HFFc6 (cell line): ENCODE measurements around the gene ERGIC3. TPM values are rescaled to one million over a fixed set of nuclear protein-coding genes. Genes with fewer than 3 reads are reported as not detected.

Experiments used
- DNase-seq: peaks from one replicate; pipeline ENCODE4 v3.0.0-alpha.2; 2018
- H3K27ac Mint-ChIP-seq: 2 replicates; pipeline ENCODE4 v1.8.0; 2020; ENCODE audit warnings: mild to moderate bottlenecking, mixed read lengths
- H3K27me3 Mint-ChIP-seq: 2 replicates; pipeline ENCODE4 v1.8.0; 2021; ENCODE audit warnings: mild to moderate bottlenecking, moderate library complexity, mixed read lengths; ENCODE audit not compliant: insufficient read depth
- H3K36me3 Mint-ChIP-seq: 2 replicates; pipeline ENCODE4 v1.8.0; 2021; ENCODE audit warnings: low read depth, mixed read lengths
- H3K4me1 Mint-ChIP-seq: 2 replicates; pipeline ENCODE4 v1.8.0; 2020; ENCODE audit warnings: low read depth, mixed read lengths
- H3K4me3 Mint-ChIP-seq: 2 replicates; pipeline ENCODE4 v1.8.0; 2020; ENCODE audit warnings: mild to moderate bottlenecking, moderate library complexity, mixed read lengths
- H3K9me3 Mint-ChIP-seq: 2 replicates; pipeline ENCODE4 v1.8.0; 2020; ENCODE audit warnings: mild to moderate bottlenecking, mixed read lengths
- CTCF ChIP-seq: fragments of 200-600 bp; sonication (generic); IDR thresholded peaks from 2 replicates; pipeline ENCODE4 v1.5.0; 2021; ENCODE audit warnings: antibody characterized with exemption, mild to moderate bottlenecking
- total RNA-seq, 6 experiments: library from RNA; stranded (reverse); fragmentation: NEBNext Ultra II Directional; extraction: Animal tissue kit (Norgen Biotek cat#: 25700); gene quantifications; 2 replicates in 1 of 6; 3 replicates in 5 of 6; pipeline ENCODE4 v1.2.3, GENCODE V29; 2021

ERGIC3 gene
- total RNA-seq, 6 experiments from 2014 or later = 231 to 275 (median 239) TPM

- Mint-ChIP-seq H3K4me3 (no peak overlapping the region), H3K27me3 (peaks cover 6% of the 10 kb centered on the region), H3K27ac (no peak overlapping the region), H3K9me3 (no peaks in the 10 kb centered on the region), H3K36me3 (no peaks in the 10 kb centered on the region), H3K4me1 (no peaks in the 10 kb centered on the region)
- TF ChIP-seq CTCF = no peak
- DNase-seq = no peak
Observed at GRCh38 chr20:35587436-35587835, 45.6 kb downstream of the ERGIC3 start.

- no peak for DNase-seq
- H3K9me3 Mint-ChIP-seq = no peaks in the 10 kb centered on the region
- H3K27me3 Mint-ChIP-seq = peaks cover 4% of the 10 kb centered on the region
- H3K36me3 Mint-ChIP-seq = no peaks in the 10 kb centered on the region
- no peak overlapping the region for H3K27ac Mint-ChIP-seq
- no peak for TF ChIP-seq CTCF
- no peaks in the 10 kb centered on the region for H3K4me1 Mint-ChIP-seq
- H3K4me3 Mint-ChIP-seq = no peak overlapping the region
Observed at GRCh38 chr20:35588397-35588796, 46.5 kb downstream of the ERGIC3 start.

- Mint-ChIP-seq H3K36me3 (no peaks in the 10 kb centered on the region), H3K27ac (no peak overlapping the region), H3K4me1 (no peaks in the 10 kb centered on the region), H3K9me3 (no peaks in the 10 kb centered on the region), H3K4me3 (no peak overlapping the region), H3K27me3 (peaks cover 11% of the 10 kb centered on the region)
- no peak for TF ChIP-seq CTCF
- DNase-seq = no peak
Observed at GRCh38 chr20:35592339-35592974, 50.6 kb downstream of the ERGIC3 start.

- Mint-ChIP-seq H3K27me3 (peaks cover 20% of the 10 kb centered on the region), H3K4me1 (no peaks in the 10 kb centered on the region), H3K27ac (no peak overlapping the region), H3K4me3 (no peak overlapping the region), H3K9me3 (no peaks in the 10 kb centered on the region), H3K36me3 (no peaks in the 10 kb centered on the region)
- no peak for TF ChIP-seq CTCF
- DNase-seq = no peak
Observed at GRCh38 chr20:35595456-35595855, 53.6 kb downstream of the ERGIC3 start.

GRCh38 chr20:35595901-35596300 lies 54.0 kb downstream of the ERGIC3 start:
- no peaks in the 10 kb centered on the region for H3K9me3 Mint-ChIP-seq
- H3K27me3 Mint-ChIP-seq = peaks cover 24% of the 10 kb centered on the region
- no peak for DNase-seq
- H3K4me1 Mint-ChIP-seq = no peaks in the 10 kb centered on the region
- no peak overlapping the region for H3K4me3 Mint-ChIP-seq
- H3K27ac Mint-ChIP-seq = no peak overlapping the region
- TF ChIP-seq CTCF = no peak
- no peaks in the 10 kb centered on the region for H3K36me3 Mint-ChIP-seq
